Adipose tissue (tissue), 3 donors: ENCODE data around the gene JMJD1C. TPM values are rescaled to one million over a fixed set of nuclear protein-coding genes. Genes with fewer than 3 reads are reported as not detected.
"Not testable (repeated sequence)": the region's sequence is repeated elsewhere in the genome, so short reads cannot be mapped to it uniquely, and the experiment has no call there.

Experiments used
- H3K27ac ChIP-seq: one replicate; pipeline ENCODE4 v1.5.1; 2013; ENCODE audit warnings: low read depth, low read length
- WGBS, 3 donors: extraction: QIAGEN DNeasy Blood & Tissue Kit; methylation state at CpG; one replicate each; pipeline ENCODE4 v1.1.7; 2013; 5-methylcytosine and 5-hydroxymethylcytosine counted together
- polyA plus RNA-seq, 3 donors: library from polyadenylated mRNA; stranded (reverse); fragments of 200-250 nt; gene quantifications; one replicate each; pipeline ENCODE4 v1.2.3, GENCODE V29; 2013
- donor health status: healthy with polysubstance abuse.
- donor health status: Bipolar disorder and iron deficiency.
- donor health status: healthy.

The JMJD1C gene
- polyA plus RNA-seq, 3 donors, result 14.7 to 39.5 (median 31.1) TPM

DNA sequence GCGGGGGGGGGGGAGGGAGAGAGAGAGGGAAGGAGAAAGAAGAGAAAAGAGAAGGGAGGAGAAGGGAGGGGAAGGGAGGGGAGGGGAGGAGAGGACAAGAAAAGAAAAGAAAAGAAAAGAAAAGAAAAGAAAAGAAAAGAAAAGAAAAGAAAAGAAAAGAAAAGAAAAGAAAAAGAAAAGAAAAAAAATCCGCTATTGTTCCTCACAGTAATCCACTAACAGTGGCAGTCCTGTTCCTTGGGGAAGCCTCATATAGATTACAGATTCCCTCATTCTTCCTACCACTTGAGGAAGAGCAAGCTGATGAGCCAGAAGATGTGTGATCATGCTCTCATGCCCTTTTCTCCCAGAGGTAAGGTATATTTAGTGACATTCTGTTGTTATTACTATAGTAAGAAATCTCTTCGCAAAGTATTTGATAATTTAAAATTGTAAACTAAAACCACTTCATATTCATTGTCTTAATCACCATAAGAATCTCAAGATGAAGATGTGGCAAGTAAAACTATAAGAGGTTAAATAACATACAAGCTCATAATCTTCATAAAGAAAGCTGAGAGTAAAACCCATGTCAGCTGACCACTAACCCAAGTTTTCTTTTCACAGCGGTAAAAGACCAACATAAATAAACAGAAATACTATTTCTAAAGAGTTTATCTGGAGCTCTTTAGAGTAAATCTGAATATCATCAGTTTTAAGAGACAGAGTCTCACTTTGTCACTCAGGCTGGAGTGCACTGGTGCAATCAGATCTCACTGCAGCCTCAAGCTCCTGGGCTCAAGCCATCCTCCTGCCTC, 128.1 kb downstream of the JMJD1C start:
- 95 to 97% (median 97%) methylated on average over 4 of the region's 4 CpGs for WGBS, 3 donors

DNA sequence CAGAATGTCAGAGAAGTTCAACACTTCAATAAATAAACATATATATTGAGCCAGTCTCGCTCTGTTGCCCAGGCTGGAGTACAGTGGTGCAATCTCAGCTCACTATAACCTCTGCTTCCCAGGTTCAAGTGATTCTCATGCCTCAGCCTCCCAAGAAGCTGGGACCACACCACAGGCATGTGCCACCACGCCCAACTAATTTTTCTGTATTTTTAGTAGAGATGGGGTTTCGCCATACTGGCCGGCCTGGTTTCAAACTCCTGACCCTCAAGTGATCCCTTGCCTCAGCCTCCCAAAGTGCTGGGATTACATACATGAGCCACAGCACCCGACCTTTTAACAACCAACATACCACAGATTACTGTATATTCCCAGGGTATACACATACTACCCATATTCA, 134.2 kb downstream of the JMJD1C start:
- WGBS, 3 donors, result 95 to 98% (median 97%) methylated on average over 5 of the region's 5 CpGs
- H3K27ac ChIP-seq, result no peak overlapping the region

More for the DNA sequence above, 128.1 kb downstream of the JMJD1C start:
- H3K27ac ChIP-seq, result no peak overlapping the region

DNA sequence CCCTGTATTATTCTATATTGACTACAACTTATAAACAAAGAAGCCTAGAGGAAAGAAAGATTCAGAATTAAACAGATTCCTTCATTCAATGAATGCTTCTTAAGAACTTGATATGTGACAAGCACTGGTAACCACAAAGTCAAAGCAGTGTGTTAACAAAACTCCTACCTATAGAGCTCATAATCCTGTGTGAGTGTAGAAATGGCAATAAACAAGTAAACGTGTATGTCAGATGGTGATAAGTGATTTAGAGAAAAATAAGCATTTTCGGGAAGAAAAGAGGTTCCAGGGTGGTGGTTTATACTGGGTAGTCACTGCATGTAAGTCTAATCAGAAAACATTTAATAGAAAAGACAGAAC, 141.3 kb downstream of the JMJD1C start:
- 75 to 80% (median 78%) methylated on average over 2 of the region's 2 CpGs for WGBS, 3 donors

DNA sequence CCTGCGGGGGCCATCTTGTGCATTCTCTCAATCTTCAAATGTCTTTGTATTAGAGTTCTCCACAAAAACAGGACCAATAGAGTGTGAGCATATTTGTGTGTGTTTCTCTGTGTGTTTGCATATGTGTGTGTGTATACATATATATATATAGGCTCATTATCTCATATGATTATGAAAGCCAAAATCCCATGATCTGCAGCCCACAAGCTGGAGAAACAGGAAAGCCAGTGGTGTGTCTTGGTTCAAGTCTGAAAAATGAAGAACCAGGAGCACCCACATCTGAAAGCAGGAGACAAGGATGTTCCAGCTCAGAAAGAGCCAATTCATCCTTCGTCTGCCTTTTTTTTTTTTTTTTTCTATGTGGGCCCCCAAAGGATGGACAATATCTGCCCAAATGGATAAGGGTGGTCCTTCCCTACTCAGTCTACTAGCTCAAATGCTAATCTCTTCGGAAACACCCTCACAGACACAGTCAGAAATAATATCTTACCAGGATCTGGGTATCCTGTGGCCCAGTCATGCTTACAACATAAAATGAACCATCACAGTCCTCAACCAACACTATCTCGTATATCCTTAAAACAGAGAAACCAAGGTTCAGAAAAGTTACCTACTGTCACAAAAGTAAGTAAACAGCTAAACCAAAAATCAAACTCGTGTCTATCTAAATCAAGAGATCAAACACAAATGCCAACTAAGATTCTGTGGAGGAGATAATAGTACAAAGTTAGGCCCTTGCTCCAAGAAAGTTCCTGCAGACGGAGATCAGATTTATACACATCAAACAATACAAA, 141.9 kb downstream of the JMJD1C start:
- H3K27ac ChIP-seq, result no peak overlapping the region
- WGBS, 3 donors, result 88 to 91% (median 89%) methylated on average over 6 of the region's 6 CpGs

More for the DNA sequence above, 141.3 kb downstream of the JMJD1C start:
- H3K27ac ChIP-seq, result no peak overlapping the region

DNA sequence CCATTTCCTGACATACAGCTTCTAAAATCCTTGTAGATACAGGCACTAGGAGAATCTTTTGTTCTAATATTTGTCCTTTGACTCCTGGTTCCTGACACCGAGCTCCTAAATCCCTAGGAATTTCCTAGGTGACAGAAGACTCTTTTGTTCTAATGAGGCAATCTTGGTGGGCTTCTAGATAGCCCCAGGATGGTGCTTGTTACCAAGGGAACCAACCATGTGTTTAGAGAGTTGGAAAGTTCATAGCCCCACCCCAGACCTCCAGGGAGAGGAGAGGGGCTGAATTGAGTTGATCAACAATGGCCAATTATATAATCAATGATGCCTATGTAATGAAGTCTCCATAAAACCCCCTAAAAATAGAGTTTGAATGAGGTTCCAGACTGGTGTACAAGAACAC, 145.1 kb downstream of the JMJD1C start:
- WGBS, 3 donors, result 72 to 92% (median 81%) methylated on average over 1 of the region's 1 CpG

DNA sequence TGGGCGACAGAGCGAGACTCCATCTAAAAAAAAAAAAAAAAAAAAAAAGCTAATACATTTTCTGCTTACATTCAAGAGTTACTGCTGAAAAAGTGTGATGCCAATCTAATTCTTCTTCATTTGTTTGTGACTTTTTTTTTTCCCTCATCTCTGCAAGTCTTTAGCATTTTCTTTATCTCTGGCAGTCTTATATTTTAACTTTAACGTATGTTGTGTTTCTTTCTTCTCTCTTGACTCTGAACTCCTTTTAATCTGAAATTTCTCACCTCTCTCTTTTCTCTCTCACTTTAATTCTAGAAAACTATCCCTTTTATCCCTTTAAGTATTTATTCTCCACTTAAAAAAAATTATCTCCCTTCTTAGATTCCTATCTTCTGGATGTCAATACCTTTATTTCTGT, 146.5 kb downstream of the JMJD1C start:
- H3K27ac ChIP-seq, result no peak overlapping the region
- WGBS, 3 donors, result 96 to 100% (median 98%) methylated on average over 3 of the region's 3 CpGs

More for the DNA sequence above, 145.1 kb downstream of the JMJD1C start:
- no peak overlapping the region for H3K27ac ChIP-seq

DNA sequence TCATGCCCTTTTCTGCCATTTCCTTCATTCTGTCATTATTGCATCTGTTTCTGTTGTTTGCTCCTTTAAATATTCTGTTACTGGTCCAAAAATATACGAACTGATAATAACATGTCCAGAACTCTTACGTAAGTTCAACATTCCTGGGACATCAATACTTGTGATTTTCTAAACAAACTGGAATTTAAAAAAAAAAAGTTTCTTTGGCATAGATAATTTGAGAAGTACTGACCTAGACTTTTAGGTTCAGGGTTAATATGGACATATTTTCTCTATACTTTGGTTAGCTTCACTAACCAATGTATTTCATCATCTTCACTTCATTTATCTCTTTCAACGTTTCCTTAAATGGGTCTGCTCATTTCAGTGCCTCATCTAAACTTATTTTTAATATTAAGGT, 147.3 kb downstream of the JMJD1C start:
- 69 to 83% (median 73%) methylated on average over 3 of the region's 3 CpGs for WGBS, 3 donors
- no peak overlapping the region for H3K27ac ChIP-seq

DNA sequence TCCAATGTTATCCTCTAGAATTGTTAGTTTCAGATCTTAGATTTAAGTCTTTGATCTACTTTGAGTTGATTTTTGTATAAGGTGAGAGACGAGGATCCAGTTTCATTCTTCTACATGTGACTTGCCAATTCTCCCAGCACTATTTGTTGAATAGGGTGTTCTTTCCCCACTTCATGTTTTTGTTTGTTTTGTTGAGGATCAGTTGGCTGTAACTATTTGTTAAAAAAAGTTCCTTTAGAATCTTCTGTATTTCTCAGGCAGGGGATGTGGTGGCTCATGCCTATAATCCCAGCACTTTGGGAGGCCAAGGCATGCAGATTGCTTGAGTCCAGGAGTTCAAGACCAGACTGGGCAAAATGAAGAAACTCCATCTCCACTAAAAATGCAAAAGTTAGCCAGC, 151.8 kb downstream of the JMJD1C start:
- 82 to 97% (median 96%) methylated on average over 1 of the region's 1 CpG for WGBS, 3 donors
- H3K27ac ChIP-seq, result no peak overlapping the region

DNA sequence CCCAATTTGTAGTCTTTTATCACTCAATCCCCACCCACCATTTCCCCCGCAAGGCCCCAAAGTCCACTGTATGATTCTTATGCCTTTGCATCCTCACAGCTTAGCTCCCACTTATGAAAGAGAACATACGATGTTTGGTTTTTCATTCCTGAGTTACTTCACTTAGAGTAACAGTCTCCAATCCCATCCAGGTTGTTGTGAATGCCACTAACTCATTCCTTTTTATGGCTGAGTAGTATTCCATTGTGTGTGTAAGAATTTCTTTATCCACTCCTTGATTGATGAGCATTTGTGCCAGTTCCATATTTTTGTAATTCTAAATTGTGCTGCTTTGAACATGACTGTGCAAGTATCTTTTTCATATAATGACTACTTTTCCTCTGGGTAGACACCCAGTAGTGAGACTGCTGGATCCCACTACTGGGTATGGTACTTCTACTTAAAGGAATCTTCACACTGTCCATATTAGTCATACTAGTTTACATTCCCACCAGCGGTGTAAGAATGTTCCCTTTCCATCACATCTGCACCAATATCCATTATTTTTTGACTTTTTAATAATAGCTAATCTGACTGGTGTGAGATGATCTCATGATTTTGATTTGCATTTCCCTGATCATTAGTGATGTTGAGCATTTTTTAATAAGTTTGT, 152.6 kb downstream of the JMJD1C start:
- 97 to 98% (median 97%) methylated on average over 3 of the region's 3 CpGs for WGBS, 3 donors
- no peak overlapping the region for H3K27ac ChIP-seq

DNA sequence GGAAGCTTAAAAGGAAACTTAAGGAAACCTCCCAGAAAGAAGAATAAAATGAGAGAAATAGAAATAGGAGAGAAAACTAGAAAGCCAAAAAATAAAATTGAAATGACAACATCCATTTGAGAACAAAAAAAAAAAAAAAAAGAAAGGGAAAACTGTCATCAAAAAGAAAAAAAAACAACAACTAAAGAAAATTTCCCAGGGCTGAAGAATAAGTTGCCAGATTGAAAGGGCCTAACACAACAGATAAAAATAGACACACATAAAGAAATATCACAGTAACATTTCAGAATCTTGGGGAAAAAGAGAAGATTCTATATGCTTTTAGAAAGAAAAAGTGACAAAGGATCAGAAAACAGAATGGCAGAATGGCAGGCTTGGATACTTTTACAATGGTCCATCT, 157.1 kb downstream of the JMJD1C start:
- no peak overlapping the region for H3K27ac ChIP-seq

DNA sequence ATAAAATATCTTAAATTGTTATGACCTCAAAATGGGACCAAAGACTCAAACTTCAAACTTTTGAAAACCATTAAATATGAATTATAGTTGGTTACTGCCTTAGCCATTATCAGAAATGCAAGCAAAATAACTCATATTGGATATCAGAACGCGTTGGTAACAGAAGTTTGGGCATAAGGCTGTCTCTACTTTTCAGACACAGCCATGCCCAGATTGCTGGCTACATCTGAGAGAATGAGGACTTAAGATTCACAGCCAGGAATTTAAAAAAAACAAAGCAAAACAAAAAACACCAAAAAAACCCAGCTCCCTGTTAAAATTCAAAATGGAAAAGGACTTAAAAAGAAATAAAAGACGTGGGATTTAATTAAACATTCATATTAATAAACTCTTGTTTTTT, 161.6 kb downstream of the JMJD1C start:
- 88 to 95% (median 95%) methylated on average over 3 of the region's 3 CpGs for WGBS, 3 donors
- H3K27ac ChIP-seq, result no peak overlapping the region

DNA sequence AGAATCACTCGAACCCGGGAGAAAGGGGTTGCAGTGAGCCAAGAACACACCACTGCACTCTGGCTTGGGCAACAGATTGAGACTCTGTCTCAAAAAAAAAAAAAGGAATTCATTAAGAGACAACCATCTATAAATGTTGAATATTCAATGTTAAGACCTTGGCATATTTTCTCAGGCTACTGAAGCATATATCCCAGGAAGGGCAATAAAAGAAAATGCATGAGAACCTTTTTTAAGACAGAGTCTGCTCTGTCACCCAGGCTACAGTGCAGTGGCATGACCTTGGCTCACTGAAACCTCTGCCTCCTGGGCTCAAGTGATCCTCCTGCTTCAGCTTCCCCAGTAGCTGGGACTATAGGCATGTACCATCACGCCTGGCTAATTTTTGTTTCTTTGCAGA, 165.0 kb downstream of the JMJD1C start:
- no peak overlapping the region for H3K27ac ChIP-seq
- 92 to 97% (median 97%) methylated on average over 3 of the region's 3 CpGs for WGBS, 3 donors

DNA sequence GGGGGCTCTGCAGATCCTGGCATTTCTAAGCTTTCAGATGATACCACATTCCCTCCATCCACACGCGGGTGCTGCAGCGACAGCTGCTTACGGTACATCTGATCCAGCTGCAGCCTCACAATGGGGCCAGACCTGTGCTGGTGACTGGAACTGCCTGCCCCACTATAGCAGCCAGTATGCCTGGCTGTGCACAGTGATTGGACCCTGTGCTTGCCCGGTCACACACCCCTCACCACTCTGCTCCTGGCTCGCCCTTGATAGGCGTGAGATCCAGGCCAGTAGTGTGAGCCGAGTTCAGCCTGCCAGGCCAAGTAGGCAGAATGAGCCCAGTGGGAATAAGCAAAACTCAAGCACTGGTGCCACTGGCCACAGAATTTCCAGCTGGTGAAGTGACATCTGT, 167.8 kb downstream of the JMJD1C start:
- H3K27ac ChIP-seq, result no peak overlapping the region
- WGBS, 3 donors, result 87 to 96% (median 94%) methylated on average over 8 of the region's 8 CpGs

DNA sequence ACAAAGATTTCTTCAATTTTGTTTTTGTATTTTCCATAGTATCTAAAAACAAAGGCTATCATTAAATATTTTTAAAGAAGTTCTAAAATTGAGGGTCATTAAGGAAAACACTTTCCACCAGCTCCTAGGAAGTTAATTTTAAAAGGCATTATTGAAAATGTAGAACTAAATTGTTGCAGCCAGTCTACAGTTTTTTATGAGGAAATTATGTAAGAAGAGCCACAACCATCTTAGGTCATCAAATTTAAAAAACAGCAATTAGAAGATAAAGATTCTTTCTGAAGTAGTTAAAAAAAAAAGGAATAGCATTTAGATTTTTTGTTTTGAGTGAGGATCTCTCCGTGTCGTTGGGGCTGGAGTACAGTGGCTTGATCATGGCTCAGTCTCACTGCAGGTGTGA, 171.0 kb downstream of the JMJD1C start:
- 59 to 94% (median 80%) methylated on average over 2 of the region's 2 CpGs for WGBS, 3 donors
- no peak overlapping the region for H3K27ac ChIP-seq

DNA sequence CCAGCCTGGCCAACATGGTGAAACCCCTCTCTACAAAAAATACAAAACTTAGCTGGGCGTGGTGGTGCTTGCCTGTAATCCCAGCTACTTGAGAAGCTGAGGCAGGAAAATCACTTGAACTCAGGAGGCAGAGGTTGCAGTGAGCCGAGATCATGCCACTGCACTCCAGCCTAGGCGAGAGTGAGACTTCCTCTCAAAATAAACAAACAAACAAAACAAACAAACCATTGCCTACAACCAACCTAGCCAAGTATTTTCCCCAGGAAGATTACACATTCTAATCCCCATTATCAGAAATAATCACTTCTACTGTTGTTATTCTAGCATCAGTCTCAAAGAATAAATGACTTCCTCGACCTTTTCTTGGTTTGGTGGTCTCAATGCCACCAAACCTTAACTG, 172.9 kb downstream of the JMJD1C start:
- WGBS, 3 donors, result 81 to 91% (median 83%) methylated on average over 4 of the region's 4 CpGs

DNA sequence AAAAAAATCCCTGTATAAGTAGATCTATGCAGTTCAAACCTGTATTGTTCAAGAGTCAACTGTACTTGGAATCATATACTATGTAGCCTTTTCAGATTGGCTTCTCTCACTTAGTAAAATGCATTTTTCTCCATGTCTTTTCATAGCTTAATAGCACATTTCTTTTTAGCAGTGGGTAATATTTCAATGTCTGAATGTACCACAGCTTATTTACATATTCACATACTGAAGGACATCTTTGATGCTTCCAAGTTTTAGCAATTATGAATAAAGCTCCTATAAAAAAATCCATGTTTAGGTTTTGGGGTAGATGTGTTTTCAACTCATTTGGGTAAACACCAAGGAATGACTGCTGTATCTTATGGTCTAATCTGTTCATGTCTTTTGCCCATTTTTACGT, 177.6 kb downstream of the JMJD1C start:
- WGBS, 3 donors, result 93 to 97% (median 94%) methylated on average over 1 of the region's 1 CpG
- H3K27ac ChIP-seq, result no peak overlapping the region

More for the DNA sequence above, 172.9 kb downstream of the JMJD1C start:
- H3K27ac ChIP-seq, result not testable (repeated sequence)

DNA sequence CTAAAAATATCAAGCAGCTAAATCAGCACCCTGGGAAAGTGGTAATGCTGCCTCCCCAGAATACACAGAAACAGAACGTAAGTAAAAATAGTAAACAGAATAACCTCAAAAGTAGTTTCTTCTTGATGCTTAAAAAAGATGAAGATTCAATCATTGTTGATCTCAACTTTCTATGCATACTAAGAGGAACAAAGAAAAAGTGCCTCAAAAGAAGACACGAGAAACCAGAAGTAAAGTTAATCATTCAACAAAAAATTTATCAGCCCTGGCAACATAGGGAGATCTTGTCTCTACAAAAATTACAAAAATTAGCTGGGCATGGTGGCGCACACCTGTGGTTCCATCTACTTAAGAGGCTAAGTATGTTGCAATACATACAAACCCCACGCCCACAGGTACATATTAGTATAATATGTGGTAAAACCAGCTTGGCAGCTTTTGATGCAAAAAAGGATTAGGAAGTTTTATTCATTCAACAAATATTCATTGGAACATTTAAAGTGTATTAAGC, 179.0 kb downstream of the JMJD1C start:
- WGBS, 3 donors, result 90 to 95% (median 95%) methylated on average over 4 of the region's 4 CpGs
- no peak overlapping the region for H3K27ac ChIP-seq

DNA sequence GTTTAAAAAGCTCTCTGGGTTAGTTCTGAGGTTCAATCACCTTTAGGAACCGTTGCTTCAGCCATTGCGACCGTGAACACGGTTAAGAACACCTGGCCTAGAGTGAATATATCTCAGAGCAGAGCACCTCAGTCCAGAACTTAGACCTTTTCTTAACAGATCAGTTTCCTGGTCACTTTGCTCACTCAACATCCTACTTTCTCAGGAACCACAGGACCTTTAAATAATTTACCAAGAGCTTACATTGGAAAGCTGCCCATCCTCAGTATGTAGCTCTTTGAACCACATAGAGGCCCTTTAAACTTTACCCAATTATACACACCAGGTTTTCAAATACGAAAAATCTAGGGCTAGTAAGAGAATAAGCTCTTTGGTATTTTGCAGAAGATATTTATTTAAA, 179.4 kb downstream of the JMJD1C start:
- WGBS, 3 donors, result 65 to 93% (median 91%) methylated on average over 5 of the region's 5 CpGs
- no peak overlapping the region for H3K27ac ChIP-seq

DNA sequence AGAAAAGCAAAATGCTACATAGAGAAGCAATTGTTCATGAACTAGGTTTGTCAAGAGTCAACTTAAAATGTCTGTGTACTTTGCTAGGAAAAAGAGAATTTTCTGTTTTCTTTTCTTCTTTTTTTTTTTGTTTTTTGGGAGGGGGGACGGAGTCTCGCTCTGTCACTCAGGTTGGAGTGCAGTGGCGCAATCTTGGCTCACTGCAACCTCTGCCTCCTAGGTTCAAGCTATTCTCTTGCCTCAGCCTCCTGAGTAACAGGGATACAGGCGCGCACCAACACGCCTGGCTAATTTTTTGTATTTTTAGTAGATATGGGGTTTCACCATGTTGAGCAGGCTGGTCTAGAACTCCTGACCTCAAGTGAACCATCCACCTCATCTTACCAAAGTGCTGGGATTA, 181.9 kb downstream of the JMJD1C start:
- WGBS, 3 donors, result 91 to 98% (median 97%) methylated on average over 6 of the region's 6 CpGs

More for the DNA sequence above, 181.9 kb downstream of the JMJD1C start:
- not testable (repeated sequence) for H3K27ac ChIP-seq
